GM21447 (cell line): ENCODE measurements around the gene AGPS.
A peak's percentile ranks its signal among the peaks of the same experiment; 100 is the strongest.
"Not testable (repeated sequence)": the region's sequence is repeated elsewhere in the genome, so short reads cannot be mapped to it uniquely, and the experiment has no call there.

Experiments
- ATAC-seq: cut with Tn5 transposase; IDR thresholded peaks from one replicate; pipeline ENCODE4 v1.9.1; 2021; ENCODE audit not compliant: unreplicated experiment

AGPS gene

GRCh38 chr2:177392373-177393202, at the start of gene AGPS:
Gene AGPS (plus strand): TSS chr2:177392773. CDS start chr2:177392790, 17 bp downstream.
- peak; percentile 87 for ATAC-seq

GRCh38 chr2:177343773-177344172, 48.8 kb upstream of the AGPS start:
- ATAC-seq = no peak

- ATAC-seq = no peak
Observed at GRCh38 chr2:177344316-177344715, 48.3 kb upstream of the AGPS start.

- ATAC-seq = no peak
Observed at GRCh38 chr2:177346192-177346591, 46.4 kb upstream of the AGPS start.

- ATAC-seq = no peak
Observed at GRCh38 chr2:177347570-177347969, 45.0 kb upstream of the AGPS start.

GRCh38 chr2:177348118-177348654, 44.4 kb upstream of the AGPS start:
- no peak for ATAC-seq

GRCh38 chr2:177348733-177349693, 43.6 kb upstream of the AGPS start:
- no peak for ATAC-seq

- not testable (repeated sequence) for ATAC-seq
Observed at GRCh38 chr2:177350624-177351023, 41.9 kb upstream of the AGPS start.

GRCh38 chr2:177351121-177351520, 41.5 kb upstream of the AGPS start:
- ATAC-seq = not testable (repeated sequence)

GRCh38 chr2:177352441-177353186, 40.0 kb upstream of the AGPS start:
- no peak for ATAC-seq

GRCh38 chr2:177353187-177353478, 39.4 kb upstream of the AGPS start:
- no peak for ATAC-seq

- not testable (repeated sequence) for ATAC-seq
Observed at GRCh38 chr2:177354541-177354940, 38.0 kb upstream of the AGPS start.

- ATAC-seq = no peak
Observed at GRCh38 chr2:177355874-177356273, 36.7 kb upstream of the AGPS start.

GRCh38 chr2:177359836-177360595, 32.6 kb upstream of the AGPS start:
- no peak for ATAC-seq

GRCh38 chr2:177362499-177362898, 30.1 kb upstream of the AGPS start:
- no peak for ATAC-seq

GRCh38 chr2:177363332-177363731, 29.2 kb upstream of the AGPS start:
- no peak for ATAC-seq

GRCh38 chr2:177365764-177366163, 26.8 kb upstream of the AGPS start:
- not testable (repeated sequence) for ATAC-seq

GRCh38 chr2:177368023-177368422, 24.6 kb upstream of the AGPS start:
- ATAC-seq = not testable (repeated sequence)

- ATAC-seq = no peak
Observed at GRCh38 chr2:177379354-177379753, 13.2 kb upstream of the AGPS start.

- ATAC-seq = no peak
Observed at GRCh38 chr2:177380181-177380580, 12.4 kb upstream of the AGPS start.
